Hepatocyte (in vitro differentiated cells): ENCODE data around the gene OR56B1.

ENCODE experiments used
- CTCF ChIP-seq: fragments of 200-600 bp; sonication (generic); IDR thresholded peaks from 2 replicates; pipeline ENCODE4 v1.5.1; 2016; ENCODE audit warnings: antibody characterized with exemption, mild to moderate bottlenecking; ENCODE audit not compliant: poor library complexity
- EZH2 ChIP-seq: fragments of 200-600 bp; sonication (generic); IDR thresholded peaks from 2 replicates; pipeline ENCODE4 v1.6.1; 2016; ENCODE audit warnings: antibody characterized with exemption, mild to moderate bottlenecking, borderline replicate concordance

GRCh38 chr11:5705688-5706087, 30.6 kb upstream of the OR56B1 start:
- TF ChIP-seq CTCF (no peak), EZH2 (no peak)
